ENCODE results near the gene NPNT.
"Not testable (repeated sequence)": the region's sequence is repeated elsewhere in the genome, so short reads cannot be mapped to it uniquely, and the experiment has no call there.

Gene NPNT, protein sequence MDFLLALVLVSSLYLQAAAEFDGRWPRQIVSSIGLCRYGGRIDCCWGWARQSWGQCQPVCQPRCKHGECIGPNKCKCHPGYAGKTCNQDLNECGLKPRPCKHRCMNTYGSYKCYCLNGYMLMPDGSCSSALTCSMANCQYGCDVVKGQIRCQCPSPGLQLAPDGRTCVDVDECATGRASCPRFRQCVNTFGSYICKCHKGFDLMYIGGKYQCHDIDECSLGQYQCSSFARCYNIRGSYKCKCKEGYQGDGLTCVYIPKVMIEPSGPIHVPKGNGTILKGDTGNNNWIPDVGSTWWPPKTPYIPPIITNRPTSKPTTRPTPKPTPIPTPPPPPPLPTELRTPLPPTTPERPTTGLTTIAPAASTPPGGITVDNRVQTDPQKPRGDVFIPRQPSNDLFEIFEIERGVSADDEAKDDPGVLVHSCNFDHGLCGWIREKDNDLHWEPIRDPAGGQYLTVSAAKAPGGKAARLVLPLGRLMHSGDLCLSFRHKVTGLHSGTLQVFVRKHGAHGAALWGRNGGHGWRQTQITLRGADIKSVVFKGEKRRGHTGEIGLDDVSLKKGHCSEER

DNA sequence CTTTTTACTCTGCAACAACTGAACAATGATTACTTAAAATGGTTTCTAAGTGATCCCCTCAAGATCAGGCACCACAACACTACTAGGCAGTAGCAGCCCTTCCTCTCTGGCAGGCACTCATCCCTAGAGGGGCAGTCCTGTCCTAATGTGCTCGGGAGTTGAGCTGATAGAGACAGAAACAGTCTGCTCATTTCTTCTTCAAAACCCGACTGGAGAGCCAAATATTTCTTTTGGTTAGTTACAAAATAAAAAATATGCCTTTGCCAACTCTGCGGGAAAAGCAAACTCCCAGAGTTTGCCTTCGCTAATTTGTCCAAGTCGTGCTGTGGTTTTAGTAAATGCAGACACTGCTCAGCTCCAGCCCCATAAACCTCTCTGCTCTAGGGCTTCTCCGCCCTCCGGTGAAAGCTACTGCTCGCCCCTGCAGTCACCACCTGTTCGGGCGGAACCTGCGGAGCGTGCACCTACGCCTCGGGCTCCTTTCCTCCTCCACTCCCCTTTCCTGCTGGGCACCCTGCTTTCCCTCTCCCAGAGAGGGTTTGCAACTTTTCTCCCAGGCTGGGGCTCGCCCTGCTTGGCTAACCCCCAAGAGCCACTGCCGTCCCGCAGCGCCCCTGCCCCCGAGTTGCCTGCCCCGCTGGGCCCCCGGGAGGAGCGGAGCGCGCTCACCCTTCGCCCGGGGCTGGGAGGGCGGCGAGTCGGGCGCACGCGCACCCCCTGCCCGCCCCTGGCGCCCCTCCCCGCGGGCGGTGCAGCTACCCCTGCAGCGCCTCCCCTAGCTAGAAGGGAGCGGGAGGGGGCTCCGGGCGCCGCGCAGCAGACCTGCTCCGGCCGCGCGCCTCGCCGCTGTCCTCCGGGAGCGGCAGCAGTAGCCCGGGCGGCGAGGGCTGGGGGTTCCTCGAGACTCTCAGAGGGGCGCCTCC, at the start of gene NPNT:
TSS of gene NPNT (plus strand) at position 812 of the 923 bp plus-strand sequence. CDS start 182 bp downstream, outside the sequence.
- TF ChIP-seq, protein P1, sequence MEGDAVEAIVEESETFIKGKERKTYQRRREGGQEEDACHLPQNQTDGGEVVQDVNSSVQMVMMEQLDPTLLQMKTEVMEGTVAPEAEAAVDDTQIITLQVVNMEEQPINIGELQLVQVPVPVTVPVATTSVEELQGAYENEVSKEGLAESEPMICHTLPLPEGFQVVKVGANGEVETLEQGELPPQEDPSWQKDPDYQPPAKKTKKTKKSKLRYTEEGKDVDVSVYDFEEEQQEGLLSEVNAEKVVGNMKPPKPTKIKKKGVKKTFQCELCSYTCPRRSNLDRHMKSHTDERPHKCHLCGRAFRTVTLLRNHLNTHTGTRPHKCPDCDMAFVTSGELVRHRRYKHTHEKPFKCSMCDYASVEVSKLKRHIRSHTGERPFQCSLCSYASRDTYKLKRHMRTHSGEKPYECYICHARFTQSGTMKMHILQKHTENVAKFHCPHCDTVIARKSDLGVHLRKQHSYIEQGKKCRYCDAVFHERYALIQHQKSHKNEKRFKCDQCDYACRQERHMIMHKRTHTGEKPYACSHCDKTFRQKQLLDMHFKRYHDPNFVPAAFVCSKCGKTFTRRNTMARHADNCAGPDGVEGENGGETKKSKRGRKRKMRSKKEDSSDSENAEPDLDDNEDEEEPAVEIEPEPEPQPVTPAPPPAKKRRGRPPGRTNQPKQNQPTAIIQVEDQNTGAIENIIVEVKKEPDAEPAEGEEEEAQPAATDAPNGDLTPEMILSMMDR (IDR thresholded peaks at IDR 0.05; ENCODE audit: low read depth, low read length), result no peak

DNA sequence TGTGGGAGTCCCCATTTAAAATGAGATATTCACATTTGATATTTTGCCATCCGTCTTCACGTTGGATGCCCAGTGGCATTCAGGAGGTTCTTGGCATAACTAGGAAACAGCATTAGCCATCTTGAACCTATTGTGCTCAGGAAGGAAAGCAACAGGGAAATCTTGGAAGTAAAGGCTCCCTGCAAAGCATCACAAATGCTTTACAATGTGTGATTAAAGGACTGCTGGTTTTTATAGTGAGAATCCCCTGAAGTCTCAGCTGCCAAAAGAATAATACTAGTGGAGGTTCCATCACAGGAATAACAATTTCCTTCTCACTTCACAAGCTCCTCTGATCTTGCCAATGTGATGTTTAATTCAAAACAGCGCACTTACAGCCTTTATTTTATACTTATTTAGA, 49.7 kb upstream of the NPNT start:
- TF ChIP-seq, protein P1 (IDR thresholded peaks at IDR 0.05; ENCODE audit: low read depth, low read length), result no peak
- no peak overlapping the region for H3K4me3 ChIP-seq (ENCODE audit: low read depth, low read length)

More for the DNA sequence above, at the start of gene NPNT:
- H3K4me3 ChIP-seq (ENCODE audit: low read depth, low read length), result no peak within 1 kb of the TSS

DNA sequence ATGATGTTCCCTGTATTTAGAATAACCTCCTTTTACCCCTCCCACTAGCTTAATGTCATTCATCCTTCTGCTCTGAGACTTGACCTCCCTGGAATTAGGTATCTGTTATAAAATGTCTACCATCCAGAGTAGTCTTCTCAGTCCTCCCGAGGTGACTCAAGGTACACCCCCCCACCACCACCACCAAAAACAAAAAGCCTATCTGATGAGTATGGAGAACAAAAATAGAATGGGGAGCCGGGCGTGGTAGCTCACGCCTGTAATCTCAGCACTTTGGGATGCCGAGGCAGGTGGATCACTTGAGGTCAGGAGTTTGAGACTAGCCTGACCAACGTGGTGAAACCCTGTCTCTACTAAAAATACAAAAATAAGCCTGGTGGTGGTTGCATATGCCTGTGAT, 46.9 kb upstream of the NPNT start:
- H3K4me3 ChIP-seq (ENCODE audit: low read depth, low read length), result not testable (repeated sequence)

DNA sequence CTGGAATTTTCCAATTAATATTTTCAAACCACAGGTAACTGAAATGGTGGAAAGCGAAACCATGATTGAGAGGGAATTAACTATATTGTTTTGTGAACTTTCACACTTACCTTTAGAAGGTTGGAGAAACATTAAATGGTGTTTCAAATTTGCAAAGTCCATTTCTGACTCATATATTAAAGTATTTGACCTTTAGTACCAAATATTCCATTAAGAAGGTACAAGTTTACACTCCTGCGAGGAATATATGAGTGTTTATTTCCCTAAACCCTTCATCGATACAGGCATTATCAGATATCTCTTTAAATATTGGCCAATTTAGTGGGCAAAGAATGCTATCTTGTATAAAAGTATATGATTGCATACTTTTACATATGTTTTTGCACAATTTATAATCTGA, 44.1 kb upstream of the NPNT start:
- no peak overlapping the region for H3K4me3 ChIP-seq (ENCODE audit: low read depth, low read length)
- TF ChIP-seq, protein P1 (IDR thresholded peaks at IDR 0.05; ENCODE audit: low read depth, low read length), result no peak

DNA sequence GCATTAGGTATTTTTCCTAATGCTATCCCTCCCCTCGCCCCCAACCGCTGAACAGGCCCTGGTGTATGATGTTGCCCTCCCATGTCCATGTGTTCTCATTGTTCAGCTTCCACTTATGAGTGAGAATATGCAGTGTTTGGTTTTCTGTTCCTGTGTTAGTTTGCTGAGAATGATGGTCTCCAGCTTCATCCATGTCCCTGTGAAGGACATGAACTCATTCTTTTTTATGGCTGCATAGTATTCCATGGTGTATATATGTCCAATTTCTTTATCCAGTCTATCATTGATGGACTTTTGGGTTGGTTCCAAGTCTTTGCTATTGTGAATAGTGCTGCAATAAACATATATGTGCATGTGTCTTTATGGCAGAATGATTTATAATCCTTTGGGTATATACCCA, 43.0 kb upstream of the NPNT start:
- H3K4me3 ChIP-seq (ENCODE audit: low read depth, low read length), result not testable (repeated sequence)

DNA sequence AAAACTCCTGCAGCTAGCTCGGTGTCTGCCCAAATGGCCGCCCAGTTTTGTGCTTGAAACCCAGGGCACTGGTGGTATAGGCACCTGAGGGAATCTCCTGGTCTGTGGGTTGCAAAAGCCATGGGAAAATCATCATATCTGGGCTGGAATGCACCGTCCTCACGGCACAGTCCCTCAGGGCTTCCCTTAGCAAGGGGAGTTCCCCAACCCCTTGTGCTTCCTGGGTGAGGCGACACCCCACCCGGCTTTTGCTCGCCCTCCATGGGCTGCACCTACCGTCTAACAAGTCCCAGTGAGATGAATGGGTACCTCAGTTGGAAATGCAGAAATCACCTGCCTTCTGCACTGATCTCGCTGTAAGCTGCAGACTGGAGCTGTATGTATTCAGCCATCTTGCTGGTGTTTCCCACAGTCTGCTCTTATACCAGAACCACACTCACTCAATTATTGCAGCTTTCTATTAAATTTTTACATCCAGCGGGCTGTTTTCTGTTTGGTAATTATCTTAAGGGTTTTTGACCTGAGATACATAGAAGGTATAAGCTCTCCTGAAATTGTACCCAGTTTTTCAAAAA, 36.7 kb upstream of the NPNT start:
- TF ChIP-seq, protein P1 (IDR thresholded peaks at IDR 0.05; ENCODE audit: low read depth, low read length), result no peak
- H3K4me3 ChIP-seq (ENCODE audit: low read depth, low read length), result no peak overlapping the region

DNA sequence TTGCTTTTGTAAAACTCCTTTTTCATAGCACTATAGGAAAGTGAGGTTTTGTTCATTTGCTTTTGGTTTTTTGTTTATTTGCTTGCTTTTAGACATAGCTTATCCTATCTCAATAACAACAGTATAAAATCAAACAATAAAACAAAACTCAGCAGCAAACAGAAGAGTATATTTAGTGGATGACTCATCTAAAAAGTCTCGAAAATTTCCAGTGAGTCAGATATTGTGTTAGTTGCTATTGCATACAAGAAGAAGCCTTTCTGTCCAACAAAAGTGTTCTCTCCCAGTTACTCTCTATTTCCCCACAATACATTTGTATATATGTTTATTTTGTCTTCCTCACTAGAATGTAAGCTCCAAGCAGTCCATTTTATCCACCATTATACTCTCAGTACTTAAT, 36.0 kb upstream of the NPNT start:
- TF ChIP-seq, protein P1 (IDR thresholded peaks at IDR 0.05; ENCODE audit: low read depth, low read length), result no peak
- no peak overlapping the region for H3K4me3 ChIP-seq (ENCODE audit: low read depth, low read length)
